Skeletal muscle tissue (tissue), 4 donors: ENCODE results near the gene CBFA2T3. TPM values are rescaled to one million over a fixed set of nuclear protein-coding genes. Genes with fewer than 3 reads are reported as not detected.

Source experiments
- H3K27ac ChIP-seq: one replicate; pipeline ENCODE4 v1.7.0; 2013; ENCODE audit warnings: mild to moderate bottlenecking, low read depth, low read length, inconsistent platforms
- H3K27me3 ChIP-seq, 3 donors: one replicate each; pipeline ENCODE4 v1.7.0; 2013; ENCODE audit warnings: low read length in 3 of 3; ENCODE audit not compliant: control insufficient read depth in 3 of 3, insufficient read depth in 3 of 3
- H3K36me3 ChIP-seq, 3 donors: one replicate each; pipeline ENCODE4 v1.7.0; 2013; ENCODE audit warnings: low read length in 3 of 3; ENCODE audit not compliant: control insufficient read depth in 3 of 3, insufficient read depth in 3 of 3
- H3K4me1 ChIP-seq, 3 donors: one replicate each; pipeline ENCODE4 v1.7.0; 2013; ENCODE audit warnings: low read length in 3 of 3, mild to moderate bottlenecking in 3 of 3; ENCODE audit not compliant: control insufficient read depth in 3 of 3, insufficient read depth in 3 of 3
- H3K4me3 ChIP-seq, 3 donors: one replicate each; pipeline ENCODE4 v1.7.0; 2013; ENCODE audit warnings: low read length in 3 of 3
- H3K9ac ChIP-seq, 3 donors: one replicate each; pipeline ENCODE4 v1.7.0; 2013; ENCODE audit warnings: low read length in 3 of 3, mild to moderate bottlenecking in 3 of 3, moderate library complexity in 2 of 3, low read depth in 1 of 3
- H3K9me3 ChIP-seq, 3 donors: one replicate each; pipeline ENCODE4 v1.7.0; 2013; ENCODE audit warnings: low read length in 3 of 3; ENCODE audit not compliant: control insufficient read depth in 3 of 3
- total RNA-seq: library from RNA; depleted of rRNA; stranded (reverse); fragments of >200 nt; gene quantifications from one replicate; pipeline ENCODE4 v1.2.3, GENCODE V29; 2014
- donor health status: Osteomylitis.

The CBFA2T3 gene
- total RNA-seq, 1 donor from 2014 or later: 2.1 TPM

DNA sequence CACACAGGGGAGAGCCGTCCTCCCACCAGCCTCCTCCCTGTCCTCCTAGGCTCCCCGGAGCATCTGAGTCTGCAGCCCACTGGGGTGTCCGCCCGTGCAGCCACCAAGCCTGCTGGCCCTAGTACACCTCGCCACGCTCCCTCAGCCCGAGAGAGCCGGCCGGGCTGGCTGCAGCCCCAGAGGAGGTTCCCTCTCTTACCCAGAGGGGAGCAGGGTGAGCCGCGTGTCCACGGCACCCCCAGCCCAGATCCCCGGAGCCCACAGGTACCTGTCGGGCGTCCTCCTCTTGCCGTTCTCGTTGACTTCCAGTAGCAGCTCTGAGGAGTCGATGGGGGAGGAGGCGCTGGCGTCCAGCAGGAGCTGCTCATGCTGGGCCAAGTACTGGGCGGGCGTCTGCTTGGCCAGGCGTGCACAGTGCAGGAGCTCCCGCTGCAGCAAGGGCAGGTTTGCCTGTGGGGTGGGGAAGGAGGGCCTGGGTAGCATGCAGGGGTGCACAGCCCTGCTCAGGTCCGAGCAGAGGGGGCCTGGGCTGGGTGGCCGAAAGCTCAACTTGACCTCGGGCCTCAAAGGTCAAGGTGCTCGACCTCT is 91.2 kb downstream of the CBFA2T3 start:
- H3K4me1 ChIP-seq: peaks cover 56 to 69% (median 66%) of the 10 kb centered on the region in 3 donors
- H3K27ac ChIP-seq: peak overlapping the region; percentile 74
- peaks cover 33 to 50% (median 42%) of the 10 kb centered on the region in 3 donors for H3K36me3 ChIP-seq
- H3K27me3 ChIP-seq: no peaks in the 10 kb centered on the region
- no peaks in the 10 kb centered on the region for H3K9me3 ChIP-seq
- no peak overlapping the region for H3K4me3 ChIP-seq
- peak overlapping the region in 1 of 3 donors; percentile 33 for H3K9ac ChIP-seq

DNA sequence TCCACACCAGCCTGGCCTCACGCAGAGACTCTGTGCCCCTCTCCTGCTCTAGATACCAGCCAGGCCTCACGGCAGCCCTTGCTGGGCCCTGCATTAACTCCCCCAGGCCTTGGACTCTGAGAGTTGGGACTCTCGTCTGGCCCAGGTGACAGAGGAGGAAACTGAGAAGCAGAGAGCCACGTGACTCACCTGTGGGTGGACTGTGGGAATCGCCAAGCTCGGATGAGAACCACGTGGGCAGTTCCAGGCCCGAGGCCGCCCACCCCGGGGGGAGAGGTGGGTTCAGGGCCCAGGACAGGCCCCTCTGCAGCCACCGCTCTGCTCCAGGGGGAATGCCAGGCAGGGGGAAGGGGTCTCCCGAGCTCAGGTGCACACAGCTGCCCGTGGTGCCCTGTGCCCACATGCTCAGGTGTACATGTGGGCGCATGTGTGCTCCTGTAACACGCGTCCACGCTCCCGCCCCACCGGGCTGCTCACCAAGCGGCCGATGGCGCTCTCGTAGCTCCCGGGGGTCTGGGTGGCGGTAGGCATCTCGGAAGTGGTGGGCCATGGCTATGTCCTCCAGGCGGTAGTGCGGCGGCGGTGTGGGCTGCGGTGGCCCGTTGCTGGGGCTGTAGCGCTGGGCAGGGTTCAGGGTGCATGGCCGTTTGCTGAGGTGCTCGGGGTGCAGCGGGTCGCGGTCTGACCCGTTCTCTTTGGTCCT is 92.3 kb downstream of the CBFA2T3 start:
- Histone ChIP-seq H3K27me3 (no peaks in the 10 kb centered on the region), H3K4me1 (peaks cover 56 to 69% (median 66%) of the 10 kb centered on the region in 3 donors), H3K4me3 (peak overlapping the region in 2 of 3 donors; percentile 39 to 54), H3K36me3 (peaks cover 31 to 51% (median 45%) of the 10 kb centered on the region in 3 donors), H3K9me3 (no peaks in the 10 kb centered on the region), H3K27ac (peak overlapping the region; percentile 98), H3K9ac (peak overlapping the region; percentile 43 to 77 (median 57))

DNA sequence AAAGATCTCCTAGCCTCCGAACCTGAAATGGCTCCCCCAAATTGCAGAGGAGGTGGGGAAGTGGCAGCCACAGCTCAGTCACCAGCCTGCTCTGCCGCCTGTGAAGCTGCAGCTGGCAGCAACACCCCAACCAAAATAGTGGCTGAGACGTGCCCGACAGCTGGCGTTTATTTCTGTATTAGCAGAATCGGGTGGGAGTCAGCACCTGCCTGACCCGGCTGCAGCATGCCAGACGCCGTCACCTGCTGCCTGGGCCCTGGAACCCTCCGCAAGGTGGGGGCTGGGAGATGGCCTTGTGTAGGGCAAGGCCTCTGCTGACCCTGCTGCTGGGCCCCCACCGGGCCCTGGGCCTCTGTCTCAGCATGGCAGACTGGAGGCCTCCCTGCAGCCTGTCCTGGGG is 93.1 kb downstream of the CBFA2T3 start:
- H3K4me3 ChIP-seq: peak overlapping the region; percentile 23 to 63 (median 58)

DNA sequence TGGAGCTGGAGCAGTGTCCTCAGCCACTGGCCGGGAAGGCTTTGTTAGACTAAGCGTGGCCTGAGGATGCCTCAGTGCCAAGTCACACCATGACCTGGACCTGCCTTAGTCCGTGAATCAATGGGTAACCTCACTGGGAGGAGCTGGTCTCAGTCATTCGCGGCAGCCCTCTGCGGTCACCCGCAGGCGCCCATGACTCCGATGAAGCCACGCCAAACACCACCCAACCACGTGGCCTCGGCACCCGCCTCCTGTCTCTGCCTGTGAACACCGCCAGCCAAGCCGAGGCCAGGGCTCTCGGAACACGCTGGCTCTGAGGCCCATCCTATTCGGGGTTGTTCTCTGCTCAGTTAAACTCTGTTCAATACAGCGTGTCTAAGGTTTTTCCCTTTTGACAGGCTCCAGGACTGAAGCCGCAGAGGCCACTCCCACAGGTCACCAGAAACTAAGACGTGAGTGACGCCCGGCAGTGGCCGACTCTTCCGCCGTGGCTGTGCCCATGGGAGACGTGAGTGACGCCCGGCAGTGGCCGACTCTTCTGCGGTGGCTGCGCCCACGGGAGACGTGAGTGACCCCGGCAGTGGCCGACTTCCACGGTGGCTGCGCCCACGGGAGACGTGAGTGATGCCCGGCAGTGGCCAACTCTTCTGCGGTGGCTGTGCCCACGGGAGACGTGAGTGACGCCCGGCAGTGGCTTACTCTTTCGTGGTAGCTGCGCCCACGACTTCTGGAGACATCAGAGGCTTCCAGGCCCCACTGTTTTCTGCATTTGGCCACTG is 93.7 kb downstream of the CBFA2T3 start:
- Histone ChIP-seq H3K27ac (peak overlapping the region; percentile 98), H3K4me1 (peaks cover 53 to 65% (median 61%) of the 10 kb centered on the region in 3 donors), H3K4me3 (peak overlapping the region; percentile 23 to 63 (median 58)), H3K36me3 (peaks cover 37 to 61% (median 54%) of the 10 kb centered on the region in 3 donors), H3K9me3 (no peaks in the 10 kb centered on the region), H3K9ac (peak overlapping the region; percentile 76 to 80 (median 77)), H3K27me3 (no peaks in the 10 kb centered on the region)

More for the DNA sequence above, 93.1 kb downstream of the CBFA2T3 start:
- H3K27ac ChIP-seq: peak overlapping the region; percentile 98
- no peaks in the 10 kb centered on the region for H3K9me3 ChIP-seq
- peaks cover 35 to 59% (median 50%) of the 10 kb centered on the region in 3 donors for H3K36me3 ChIP-seq
- no peaks in the 10 kb centered on the region for H3K27me3 ChIP-seq
- H3K4me1 ChIP-seq: peaks cover 56 to 69% (median 64%) of the 10 kb centered on the region in 3 donors
- H3K9ac ChIP-seq: peak overlapping the region; percentile 76 to 80 (median 77)

DNA sequence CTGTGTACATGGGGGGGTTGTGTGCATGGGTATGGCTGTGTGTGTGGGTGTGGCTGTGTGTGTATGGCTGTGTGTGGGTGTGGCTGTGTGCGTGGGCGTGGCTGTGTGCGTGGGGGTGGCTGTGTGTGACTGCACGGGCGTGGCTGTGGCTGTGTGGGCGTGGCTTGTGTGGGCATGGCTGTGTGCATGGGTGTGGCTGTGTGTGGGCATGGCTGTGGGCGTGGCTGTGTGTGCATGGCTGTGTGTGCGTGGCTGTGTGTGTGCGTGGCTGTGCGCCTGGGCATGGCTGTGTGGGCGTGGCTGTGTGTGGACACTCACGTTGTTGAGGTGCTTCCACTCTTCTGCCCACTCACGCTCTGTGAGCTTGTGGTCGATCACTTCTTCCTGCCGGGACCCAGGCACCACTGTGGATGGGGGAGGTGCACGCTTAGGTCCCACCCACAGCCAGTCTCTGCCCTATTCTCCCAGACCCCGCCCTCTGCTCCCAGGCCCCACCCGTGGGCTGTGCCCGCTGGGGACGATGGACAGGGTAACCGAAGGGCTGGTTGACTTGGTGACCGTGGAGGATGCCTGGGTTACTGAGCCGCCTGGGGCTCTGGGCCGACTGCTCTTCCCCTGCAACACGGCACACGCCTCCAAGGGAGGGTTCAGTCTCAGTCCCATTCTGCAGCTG is 94.5 kb downstream of the CBFA2T3 start:
- Histone ChIP-seq H3K4me1 (peaks cover 46 to 57% (median 53%) of the 10 kb centered on the region in 3 donors), H3K27ac (peak overlapping the region; percentile 98), H3K36me3 (peaks cover 42 to 68% (median 58%) of the 10 kb centered on the region in 3 donors), H3K9ac (peak overlapping the region in 1 of 3 donors; percentile 80), H3K27me3 (no peaks in the 10 kb centered on the region), H3K4me3 (peak overlapping the region in 2 of 3 donors; percentile 45 to 63), H3K9me3 (no peaks in the 10 kb centered on the region)

DNA sequence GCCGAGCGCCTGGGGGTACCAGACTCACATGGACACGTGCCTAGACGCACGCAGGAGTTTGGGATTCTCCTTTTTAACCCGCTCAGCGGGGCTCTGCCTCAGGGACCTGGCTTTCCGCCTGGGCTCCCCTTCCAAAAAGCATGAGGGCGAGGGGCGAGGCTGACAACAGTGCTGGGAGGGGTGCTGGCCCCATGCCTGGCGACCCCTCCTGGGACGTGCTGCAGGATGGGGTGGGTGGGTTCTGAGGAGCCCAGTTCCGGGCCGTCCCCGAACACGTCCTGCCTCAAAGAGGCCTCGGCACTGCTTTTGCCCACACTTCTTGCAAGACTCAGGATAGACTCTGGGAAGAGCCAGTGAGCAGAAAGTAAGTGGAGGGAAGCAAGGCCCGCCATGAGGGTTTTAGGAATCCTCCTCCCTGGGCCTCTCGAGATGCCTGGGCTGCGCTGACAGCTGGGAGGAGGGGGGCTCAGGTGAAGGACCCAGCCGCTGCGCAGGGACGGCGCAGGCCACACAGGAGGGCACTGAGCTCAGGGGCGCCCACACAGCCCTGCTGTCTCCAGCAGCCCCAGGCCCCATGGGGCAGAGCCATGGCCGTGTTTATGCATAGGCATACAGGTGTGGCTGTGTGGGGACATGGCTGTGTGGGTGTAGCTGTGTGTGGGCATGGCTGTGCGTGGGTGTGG is 95.2 kb downstream of the CBFA2T3 start:
- H3K36me3 ChIP-seq: peaks cover 46 to 68% (median 65%) of the 10 kb centered on the region in 3 donors
- no peak overlapping the region for H3K9ac ChIP-seq
- H3K27me3 ChIP-seq: no peaks in the 10 kb centered on the region
- peaks cover 39 to 50% (median 46%) of the 10 kb centered on the region in 3 donors for H3K4me1 ChIP-seq
- no peak overlapping the region for H3K27ac ChIP-seq
- H3K9me3 ChIP-seq: no peaks in the 10 kb centered on the region
- no peak overlapping the region for H3K4me3 ChIP-seq

DNA sequence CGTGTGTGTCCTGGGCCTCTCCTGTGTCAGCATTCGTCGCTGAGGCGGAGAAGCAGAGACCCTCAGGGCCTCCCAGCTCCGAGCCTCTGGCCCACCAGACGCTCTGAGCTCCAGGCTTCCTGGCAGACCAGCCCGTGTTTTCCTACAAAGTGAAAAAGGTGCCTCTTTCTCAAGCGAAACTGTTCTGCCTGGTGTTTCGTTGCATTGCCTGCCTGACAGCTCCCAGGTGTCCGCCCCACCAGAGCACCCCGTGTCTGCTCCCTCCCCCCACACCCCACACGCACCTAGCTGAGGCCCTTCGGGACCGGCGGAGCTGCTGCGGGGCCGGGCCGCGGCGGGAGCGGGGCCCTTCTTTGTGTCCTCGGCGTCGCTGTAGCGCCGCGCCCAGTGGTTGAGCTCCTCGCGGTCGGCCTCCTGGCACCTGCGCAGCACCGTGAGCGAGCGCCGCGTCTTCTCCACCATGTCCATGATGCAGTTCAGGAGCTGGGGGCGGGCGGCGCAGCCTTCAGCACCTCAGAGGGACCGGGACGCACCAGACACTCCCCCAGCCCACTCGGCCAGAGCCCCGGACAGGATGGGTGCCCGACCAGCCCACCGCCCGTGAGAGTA is 95.9 kb downstream of the CBFA2T3 start:
- Histone ChIP-seq H3K9me3 (no peaks in the 10 kb centered on the region), H3K27ac (no peak overlapping the region), H3K27me3 (no peaks in the 10 kb centered on the region), H3K4me3 (no peak overlapping the region), H3K36me3 (peaks cover 52 to 69% (median 68%) of the 10 kb centered on the region in 3 donors), H3K4me1 (peaks cover 32 to 43% (median 39%) of the 10 kb centered on the region in 3 donors), H3K9ac (no peak overlapping the region)

DNA sequence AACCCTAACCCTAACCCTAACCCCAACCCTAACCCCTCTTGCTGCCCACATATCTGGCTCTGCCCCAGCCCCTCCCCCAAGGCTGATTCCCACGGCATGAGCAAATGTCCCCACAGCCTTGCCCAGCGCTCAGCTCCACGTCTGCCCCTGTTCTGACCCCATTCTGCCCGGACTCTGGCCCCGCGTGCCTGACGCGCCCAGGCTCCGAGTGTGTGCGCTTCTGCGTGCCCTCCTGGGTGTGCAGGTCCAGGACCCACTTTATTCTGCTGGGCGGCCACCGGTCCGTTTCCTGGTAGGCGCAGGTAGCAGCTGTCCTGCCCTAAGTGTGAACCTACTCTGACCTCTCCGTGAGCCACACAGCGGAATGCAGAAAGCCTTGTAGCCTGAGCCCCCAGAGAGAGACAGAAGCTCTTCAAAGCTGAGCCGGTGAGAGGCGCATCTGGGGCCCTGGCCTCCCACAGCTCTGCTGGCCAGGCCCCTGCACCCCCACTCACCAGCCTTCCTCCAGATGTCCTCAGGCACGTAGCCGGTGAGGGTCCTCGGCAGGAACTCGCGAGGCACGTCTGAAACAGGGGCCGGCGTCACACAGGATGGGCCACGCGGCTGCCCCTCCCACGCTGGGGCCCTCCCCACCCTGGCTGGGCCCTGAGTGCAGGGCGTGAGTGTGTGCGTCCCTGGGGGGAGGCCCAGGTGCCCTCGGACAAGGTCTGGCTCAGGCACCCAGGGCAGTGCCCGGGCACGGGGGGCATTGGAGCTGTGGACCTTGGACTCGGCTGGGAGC is 96.6 kb downstream of the CBFA2T3 start:
- H3K4me3 ChIP-seq: no peak overlapping the region
- no peaks in the 10 kb centered on the region for H3K9me3 ChIP-seq
- H3K27ac ChIP-seq: no peak overlapping the region
- H3K36me3 ChIP-seq: peaks cover 56 to 65% (median 64%) of the 10 kb centered on the region in 3 donors
- no peaks in the 10 kb centered on the region for H3K27me3 ChIP-seq
- H3K4me1 ChIP-seq: peaks cover 25 to 36% (median 32%) of the 10 kb centered on the region in 3 donors
- H3K9ac ChIP-seq: no peak overlapping the region
